Muscle layer of colon (tissue), 2 donors: ENCODE measurements around the gene CDH20.

Experiments used
- H3K27ac ChIP-seq: one replicate; pipeline ENCODE4 v1.7.0; 2013; ENCODE audit warnings: low read depth, mild to moderate bottlenecking, low read length, moderate library complexity
- H3K27me3 ChIP-seq, 2 donors: one replicate each; pipeline ENCODE4 v1.7.0; 2013; ENCODE audit warnings: low read length in 2 of 2, mild to moderate bottlenecking in 2 of 2; ENCODE audit not compliant: insufficient read depth in 2 of 2, control insufficient read depth in 1 of 2
- H3K36me3 ChIP-seq: one replicate; pipeline ENCODE4 v1.7.0; 2013; ENCODE audit warnings: mild to moderate bottlenecking, low read length; ENCODE audit not compliant: insufficient read depth
- H3K4me1 ChIP-seq: one replicate; pipeline ENCODE4 v1.7.0; 2013; ENCODE audit warnings: mild to moderate bottlenecking, low read length; ENCODE audit not compliant: insufficient read depth
- H3K4me3 ChIP-seq, 2 donors: one replicate each; pipeline ENCODE4 v1.7.0; 2013; ENCODE audit warnings: low read length in 2 of 2, low read depth in 1 of 2, mild to moderate bottlenecking in 1 of 2, moderate library complexity in 1 of 2
- H3K9ac ChIP-seq: one replicate; pipeline ENCODE4 v1.7.0; 2013; ENCODE audit warnings: low read length
- H3K9me3 ChIP-seq: one replicate; pipeline ENCODE4 v1.7.0; 2013; ENCODE audit warnings: mild to moderate bottlenecking, low read length
- donor health status: abdominal sarcoma.
- donor health status: Adenocarcinoma of cecum.

Gene CDH20

DNA sequence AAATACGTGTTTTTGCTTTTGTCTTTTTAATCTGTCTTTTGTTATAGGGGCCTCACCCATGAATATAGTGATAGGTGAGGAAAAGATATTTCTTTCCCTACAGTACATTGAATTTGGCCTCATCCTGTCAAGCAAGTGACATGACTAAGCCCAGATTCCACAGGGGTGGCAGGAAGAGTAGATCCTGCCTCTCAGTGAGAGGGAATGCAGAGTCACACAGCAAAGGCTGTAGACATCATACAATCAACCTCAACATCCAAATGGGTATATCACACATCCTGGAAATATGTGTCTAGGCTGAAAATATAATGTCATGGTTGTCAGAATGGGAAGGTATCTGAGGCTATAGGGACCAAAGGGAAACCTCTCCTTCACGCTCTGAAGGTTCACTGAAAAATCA lies 269.6 kb downstream of the CDH20 start:
- Histone ChIP-seq H3K4me3 (no peak overlapping the region), H3K27me3 (peaks cover 0 to 7% of the 10 kb centered on the region in 2 donors), H3K4me1 (no peaks in the 10 kb centered on the region), H3K9me3 (no peaks in the 10 kb centered on the region), H3K9ac (no peak overlapping the region), H3K27ac (no peak overlapping the region), H3K36me3 (no peaks in the 10 kb centered on the region)
